ENCODE results near the gene YJEFN3. TPM values are rescaled to one million over a fixed set of nuclear protein-coding genes. Genes with fewer than 3 reads are reported as not detected.

YJEFN3 gene
- total and polyA plus RNA-seq, 4 experiments from 2014 or later = 0.25 to 18.7 (median 15.6) TPM; not detected in 1

- ChIA-PET CTCF (ENCODE audit: partially characterized antibody) (interaction anchor here (0.6 to 1.6 kb wide), 6 partner anchors 8 to 54 kb away, joined by 3 to 6 read pairs (median 3); no protein-coding TSS in a partner anchor), POLR2A (ENCODE audit: partially characterized antibody) (interaction anchor here (0.6 to 1.2 kb wide), 3 partner anchors 8 to 62 kb away, joined by 3 to 5 read pairs (median 3); no protein-coding TSS in a partner anchor)
- H3K9me3 ChIP-seq (ENCODE audit: control insufficient read depth in 1 of 2, low read length in 2 of 2) = no peaks in the 10 kb centered on the region
- no peaks in the 10 kb centered on the region for H3K9me3 Mint-ChIP-seq
- H3K27ac ChIP-seq (ENCODE audit: low read depth, low read length) = no peak overlapping the region
- H3K4me3 ChIP-seq (ENCODE audit: low read length in 2 of 2) = no peak overlapping the region
- H3K27me3 ChIP-seq (ENCODE audit: insufficient read depth, low read length) = no peaks in the 10 kb centered on the region
- no peaks in the 10 kb centered on the region for H3K27me3 Mint-ChIP-seq
- H3K36me3 Mint-ChIP-seq = peaks cover 19 to 48% of the 10 kb centered on the region in 2 donors
- H3K4me1 Mint-ChIP-seq = peaks cover 15 to 30% (median 20%) of the 10 kb centered on the region in 4 donors
- intact Hi-C loops (cut with micrococcal nuclease) = loop anchor here (1.0 kb wide), 2 partner anchors 80 to 258 kb away; partner anchors contain the start of genes GMIP and ZNF506
- peaks cover 16% of the 10 kb centered on the region for H3K4me1 ChIP-seq (ENCODE audit: insufficient read depth, low read length)
- H3K36me3 ChIP-seq (ENCODE audit: insufficient read depth, low read length) = peaks cover 8% of the 10 kb centered on the region
- peak in 4 of 5 donors; percentile 33 to 45 (median 43) for DNase-seq
- no peak overlapping the region for H3K4me3 Mint-ChIP-seq
- peak overlapping the region in 4 of 7 donors; percentile 5 to 74 (median 58) for H3K27ac Mint-ChIP-seq
Observed at GRCh38 chr19:19562665-19563347, 34.1 kb downstream of the YJEFN3 start.

GRCh38 chr19:19563348-19563848 lies 34.7 kb downstream of the YJEFN3 start:
- H3K4me1 Mint-ChIP-seq = peaks cover 14 to 30% (median 17%) of the 10 kb centered on the region in 4 donors
- Histone ChIP-seq H3K4me1 (ENCODE audit: insufficient read depth, low read length) (peaks cover 16% of the 10 kb centered on the region), H3K9me3 (ENCODE audit: control insufficient read depth in 1 of 2, low read length in 2 of 2) (no peaks in the 10 kb centered on the region), H3K4me3 (ENCODE audit: low read length in 2 of 2) (no peak overlapping the region), H3K27ac (ENCODE audit: low read depth, low read length) (no peak overlapping the region), H3K27me3 (ENCODE audit: insufficient read depth, low read length) (no peaks in the 10 kb centered on the region), H3K36me3 (ENCODE audit: insufficient read depth, low read length) (peaks cover 8% of the 10 kb centered on the region)
- DNase-seq = no peak
- intact Hi-C loops (cut with micrococcal nuclease) = loop anchor here (1.0 kb wide), 2 partner anchors 80 to 258 kb away; partner anchors contain the start of genes GMIP and ZNF506
- peak overlapping the region in 4 of 7 donors; percentile 21 to 78 (median 60) for H3K27ac Mint-ChIP-seq
- no peaks in the 10 kb centered on the region for H3K27me3 Mint-ChIP-seq
- H3K9me3 Mint-ChIP-seq = no peaks in the 10 kb centered on the region
- peak overlapping the region in 1 of 8 donors; percentile 48 for H3K4me3 Mint-ChIP-seq
- ChIA-PET CTCF (ENCODE audit: partially characterized antibody) (interaction anchor here (1.3 to 1.6 kb wide), 2 partner anchors 9 to 50 kb away, joined by 3 to 4 read pairs; no protein-coding TSS in a partner anchor), POLR2A (ENCODE audit: partially characterized antibody) (interaction anchor here (0.8 to 1.2 kb wide), 2 partner anchors 39 to 43 kb away, joined by 3 to 5 read pairs; no protein-coding TSS in a partner anchor)
- H3K36me3 Mint-ChIP-seq = peaks cover 20 to 49% of the 10 kb centered on the region in 2 donors

- ChIA-PET CTCF (ENCODE audit: partially characterized antibody) (interaction anchor here (0.8 kb wide), 1 partner anchor 78 kb away, joined by 4 read pairs; the partner anchor contains the start of gene GMIP), POLR2A (ENCODE audit: partially characterized antibody) (no interaction called here)
- no peak overlapping the region for H3K27ac ChIP-seq (ENCODE audit: low read depth, low read length)
- H3K4me3 ChIP-seq (ENCODE audit: low read length in 2 of 2) = no peak overlapping the region
- no peaks in the 10 kb centered on the region for H3K27me3 ChIP-seq (ENCODE audit: insufficient read depth, low read length)
- intact Hi-C loops (cut with micrococcal nuclease) = no loop called here
- H3K36me3 Mint-ChIP-seq = peaks cover 32 to 53% of the 10 kb centered on the region in 2 donors
- no peaks in the 10 kb centered on the region for H3K4me1 ChIP-seq (ENCODE audit: insufficient read depth, low read length)
- H3K4me1 Mint-ChIP-seq = peaks cover 0 to 23% (median 6%) of the 10 kb centered on the region in 4 donors
- H3K27me3 Mint-ChIP-seq = no peaks in the 10 kb centered on the region
- no peaks in the 10 kb centered on the region for H3K9me3 ChIP-seq (ENCODE audit: control insufficient read depth in 1 of 2, low read length in 2 of 2)
- DNase-seq = no peak
- no peaks in the 10 kb centered on the region for H3K9me3 Mint-ChIP-seq
- no peak overlapping the region for H3K4me3 Mint-ChIP-seq
- peaks cover 18% of the 10 kb centered on the region for H3K36me3 ChIP-seq (ENCODE audit: insufficient read depth, low read length)
- peak overlapping the region in 2 of 7 donors; percentile 4 to 35 for H3K27ac Mint-ChIP-seq
Observed at GRCh38 chr19:19566306-19566705, 37.6 kb downstream of the YJEFN3 start.

- intact Hi-C loops (cut with micrococcal nuclease) = no loop called here
- no peak overlapping the region for H3K27ac ChIP-seq (ENCODE audit: low read depth, low read length)
- peaks cover 18% of the 10 kb centered on the region for H3K36me3 ChIP-seq (ENCODE audit: insufficient read depth, low read length)
- no peak overlapping the region for H3K4me3 Mint-ChIP-seq
- H3K4me1 Mint-ChIP-seq = peaks cover 0 to 18% (median 6%) of the 10 kb centered on the region in 4 donors
- no peaks in the 10 kb centered on the region for H3K27me3 Mint-ChIP-seq
- H3K9me3 ChIP-seq (ENCODE audit: control insufficient read depth in 1 of 2, low read length in 2 of 2) = no peaks in the 10 kb centered on the region
- peaks cover 27 to 44% of the 10 kb centered on the region in 2 donors for H3K36me3 Mint-ChIP-seq
- H3K27ac Mint-ChIP-seq = peak overlapping the region in 6 of 7 donors; percentile 52 to 68 (median 65)
- H3K4me3 ChIP-seq (ENCODE audit: low read length in 2 of 2) = no peak overlapping the region
- ChIA-PET POLR2A (ENCODE audit: partially characterized antibody) (no interaction called here), CTCF (ENCODE audit: partially characterized antibody) (interaction anchor here (1.9 to 2.7 kb wide), 3 partner anchors 12 to 76 kb away, joined by 7 to 17 read pairs (median 14); partner anchors contain the start of gene GMIP)
- H3K9me3 Mint-ChIP-seq = no peaks in the 10 kb centered on the region
- no peaks in the 10 kb centered on the region for H3K27me3 ChIP-seq (ENCODE audit: insufficient read depth, low read length)
- DNase-seq = no peak
- no peaks in the 10 kb centered on the region for H3K4me1 ChIP-seq (ENCODE audit: insufficient read depth, low read length)
Observed at GRCh38 chr19:19567391-19567790, 38.7 kb downstream of the YJEFN3 start.

- H3K4me3 Mint-ChIP-seq = peak overlapping the region in 1 of 8 donors; percentile 20
- H3K36me3 Mint-ChIP-seq = peaks cover 29 to 42% of the 10 kb centered on the region in 2 donors
- H3K27ac Mint-ChIP-seq = peak overlapping the region; percentile 59 to 85 (median 78)
- no peaks in the 10 kb centered on the region for H3K9me3 ChIP-seq (ENCODE audit: control insufficient read depth in 1 of 2, low read length in 2 of 2)
- H3K4me1 Mint-ChIP-seq = peaks cover 0 to 13% (median 7%) of the 10 kb centered on the region in 4 donors
- no peaks in the 10 kb centered on the region for H3K27me3 ChIP-seq (ENCODE audit: insufficient read depth, low read length)
- H3K36me3 ChIP-seq (ENCODE audit: insufficient read depth, low read length) = peaks cover 18% of the 10 kb centered on the region
- DNase-seq = no peak
- ChIA-PET CTCF (ENCODE audit: partially characterized antibody) (interaction anchor here (0.5 to 2.7 kb wide), 9 partner anchors 9 to 75 kb away, joined by 3 to 17 read pairs (median 3); partner anchors contain the start of gene GMIP), POLR2A (ENCODE audit: partially characterized antibody) (no interaction called here)
- no peak overlapping the region for H3K4me3 ChIP-seq (ENCODE audit: low read length in 2 of 2)
- H3K27ac ChIP-seq (ENCODE audit: low read depth, low read length) = no peak overlapping the region
- intact Hi-C loops (cut with micrococcal nuclease) = no loop called here
- H3K4me1 ChIP-seq (ENCODE audit: insufficient read depth, low read length) = no peaks in the 10 kb centered on the region
- no peaks in the 10 kb centered on the region for H3K9me3 Mint-ChIP-seq
- H3K27me3 Mint-ChIP-seq = no peaks in the 10 kb centered on the region
Observed at GRCh38 chr19:19568802-19569756, 40.4 kb downstream of the YJEFN3 start.

- ChIA-PET CTCF (ENCODE audit: partially characterized antibody) (no interaction called here), POLR2A (ENCODE audit: partially characterized antibody) (no interaction called here)
- H3K4me1 ChIP-seq (ENCODE audit: insufficient read depth, low read length) = no peaks in the 10 kb centered on the region
- H3K36me3 Mint-ChIP-seq = peaks cover 19 to 37% of the 10 kb centered on the region in 2 donors
- no peaks in the 10 kb centered on the region for H3K9me3 ChIP-seq (ENCODE audit: control insufficient read depth in 1 of 2, low read length in 2 of 2)
- no peaks in the 10 kb centered on the region for H3K27me3 Mint-ChIP-seq
- H3K4me3 Mint-ChIP-seq = no peak overlapping the region
- no peak overlapping the region for H3K4me3 ChIP-seq (ENCODE audit: low read length in 2 of 2)
- peak overlapping the region in 6 of 7 donors; percentile 8 to 82 (median 37) for H3K27ac Mint-ChIP-seq
- intact Hi-C loops (cut with micrococcal nuclease) = no loop called here
- peaks cover 10% of the 10 kb centered on the region for H3K36me3 ChIP-seq (ENCODE audit: insufficient read depth, low read length)
- peak in 1 of 5 donors; percentile 3 for DNase-seq
- no peaks in the 10 kb centered on the region for H3K9me3 Mint-ChIP-seq
- no peaks in the 10 kb centered on the region for H3K27me3 ChIP-seq (ENCODE audit: insufficient read depth, low read length)
- no peak overlapping the region for H3K27ac ChIP-seq (ENCODE audit: low read depth, low read length)
- peaks cover 2 to 13% (median 10%) of the 10 kb centered on the region in 4 donors for H3K4me1 Mint-ChIP-seq
Observed at GRCh38 chr19:19570571-19570970, 41.9 kb downstream of the YJEFN3 start.
